Testis (tissue), 2 donors: ENCODE data around the gene KIF25.

Experiments
- POLR2A ChIP-seq: fragments of 450-650 bp; IDR thresholded peaks from one replicate; pipeline ENCODE4 v1.6.1; 2017; ENCODE audit warnings: antibody characterized with exemption, mild to moderate bottlenecking, moderate library complexity
- TF ChIP-seq, protein P1 (sequence below), 3 experiments: fragments of 450-650 bp in 2 of 3; fragments of 200-600 bp in 1 of 3; sonication (generic) in 1 of 3; IDR thresholded peaks; one replicate each; pipeline ENCODE4 v1.5.1; 2016 to 2019; ENCODE audit warnings: antibody characterized with exemption in 3 of 3, mild to moderate bottlenecking in 2 of 3, moderate library complexity in 1 of 3

DNA sequence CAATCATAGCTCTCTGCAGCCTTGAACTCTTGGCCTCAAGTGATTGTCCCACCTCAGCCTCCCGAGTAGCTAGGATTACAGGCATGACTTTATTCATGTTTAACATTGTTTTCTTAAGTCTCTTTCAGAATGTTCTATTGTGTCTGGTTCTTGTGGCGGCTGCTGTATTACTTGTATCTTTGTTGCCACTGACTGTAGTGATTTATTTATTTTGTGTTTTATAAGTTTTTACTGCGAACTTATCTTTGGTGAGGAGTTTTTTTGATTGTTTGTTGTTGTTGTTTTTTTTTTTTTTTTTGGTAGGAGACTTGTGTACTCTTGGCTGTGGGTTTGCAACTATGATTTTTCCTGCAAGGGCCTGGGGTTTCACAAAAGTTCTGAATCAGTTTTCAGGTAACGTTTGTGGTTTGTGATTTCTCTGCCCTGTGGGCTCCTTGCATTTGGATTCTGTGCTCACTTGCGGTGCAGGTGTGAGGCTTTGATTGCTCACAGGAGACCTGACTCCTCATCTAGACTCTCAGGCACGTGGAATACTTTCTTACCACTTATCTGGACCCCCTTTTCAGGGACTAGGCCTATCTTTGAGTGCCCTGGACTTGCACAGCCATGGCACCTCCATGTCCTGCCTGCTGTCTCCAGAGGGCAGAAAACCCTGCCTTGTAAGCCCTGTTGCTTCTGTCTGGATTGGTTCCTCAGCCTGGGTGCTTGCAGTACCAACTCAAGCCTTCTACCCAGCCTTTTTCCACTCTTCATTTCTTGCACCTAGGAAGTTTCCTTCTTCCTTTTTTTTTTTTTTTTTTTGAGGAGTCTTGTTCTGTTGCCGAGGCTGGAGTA lies 25.2 kb downstream of the KIF25 start:
- TF ChIP-seq, protein P1, sequence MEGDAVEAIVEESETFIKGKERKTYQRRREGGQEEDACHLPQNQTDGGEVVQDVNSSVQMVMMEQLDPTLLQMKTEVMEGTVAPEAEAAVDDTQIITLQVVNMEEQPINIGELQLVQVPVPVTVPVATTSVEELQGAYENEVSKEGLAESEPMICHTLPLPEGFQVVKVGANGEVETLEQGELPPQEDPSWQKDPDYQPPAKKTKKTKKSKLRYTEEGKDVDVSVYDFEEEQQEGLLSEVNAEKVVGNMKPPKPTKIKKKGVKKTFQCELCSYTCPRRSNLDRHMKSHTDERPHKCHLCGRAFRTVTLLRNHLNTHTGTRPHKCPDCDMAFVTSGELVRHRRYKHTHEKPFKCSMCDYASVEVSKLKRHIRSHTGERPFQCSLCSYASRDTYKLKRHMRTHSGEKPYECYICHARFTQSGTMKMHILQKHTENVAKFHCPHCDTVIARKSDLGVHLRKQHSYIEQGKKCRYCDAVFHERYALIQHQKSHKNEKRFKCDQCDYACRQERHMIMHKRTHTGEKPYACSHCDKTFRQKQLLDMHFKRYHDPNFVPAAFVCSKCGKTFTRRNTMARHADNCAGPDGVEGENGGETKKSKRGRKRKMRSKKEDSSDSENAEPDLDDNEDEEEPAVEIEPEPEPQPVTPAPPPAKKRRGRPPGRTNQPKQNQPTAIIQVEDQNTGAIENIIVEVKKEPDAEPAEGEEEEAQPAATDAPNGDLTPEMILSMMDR (IDR thresholded peaks at IDR 0.05) = no peak
- TF ChIP-seq POLR2A = no peak
